LNCaP clone FGC (cell line): Measurements from ENCODE around the gene DRAM1.

Source experiments
- DNase-seq: peaks from one replicate; pipeline ENCODE4 v3.0.0-alpha.2; 2011; ENCODE audit warnings: low read depth
- H3K4me3 ChIP-seq: 2 replicates; pipeline ENCODE4 v1.5.1; 2011; ENCODE audit warnings: mild to moderate bottlenecking, low read depth, low read length, control low read depth
- CTCF ChIP-seq: IDR thresholded peaks from 2 replicates; pipeline ENCODE4 v1.5.1; 2012; ENCODE audit warnings: mild to moderate bottlenecking; ENCODE audit not compliant: control insufficient read depth, insufficient read depth; ENCODE audit errors: extremely low read depth

Gene DRAM1

GRCh38 chr12:101962486-101962885 lies 85.1 kb downstream of the DRAM1 start:
- no peak overlapping the region for H3K4me3 ChIP-seq
- no peak for TF ChIP-seq CTCF
- DNase-seq = no peak

GRCh38 chr12:101963697-101964096 lies 86.3 kb downstream of the DRAM1 start:
- H3K4me3 ChIP-seq = no peak overlapping the region
- DNase-seq = no peak
- no peak for TF ChIP-seq CTCF

GRCh38 chr12:101966496-101966895 lies 89.1 kb downstream of the DRAM1 start:
- no peak for DNase-seq
- TF ChIP-seq CTCF = no peak
- H3K4me3 ChIP-seq = no peak overlapping the region

GRCh38 chr12:101967506-101967905 lies 90.1 kb downstream of the DRAM1 start:
- TF ChIP-seq CTCF = no peak
- no peak overlapping the region for H3K4me3 ChIP-seq
- DNase-seq = no peak

- no peak for TF ChIP-seq CTCF
- DNase-seq = no peak
- H3K4me3 ChIP-seq = no peak overlapping the region
Observed at GRCh38 chr12:101968770-101969169, 91.4 kb downstream of the DRAM1 start.
